Measurements from ENCODE around the gene KRTAP4-12. TPM values are rescaled to one million over a fixed set of nuclear protein-coding genes. Genes with fewer than 3 reads are reported as not detected.
"Not testable (repeated sequence)": the region's sequence is repeated elsewhere in the genome, so short reads cannot be mapped to it uniquely, and the experiment has no call there.

KRTAP4-12 gene
- total RNA-seq, 2 donors from 2014 or later: not detected

- H3K4me1 ChIP-seq; H3K36me3 ChIP-seq; H3K27ac ChIP-seq; DNase-seq (ENCODE audit: low spot score); H3K4me3 ChIP-seq; H3K27me3 ChIP-seq; H3K9me3 ChIP-seq: not testable (repeated sequence)
Observed at GRCh38 chr17:41083427-41083826, 40.6 kb downstream of the KRTAP4-12 start.

GRCh38 chr17:41082626-41083025, 41.4 kb downstream of the KRTAP4-12 start:
- Histone ChIP-seq H3K9me3 (no peaks in the 10 kb centered on the region), H3K4me1 (no peaks in the 10 kb centered on the region), H3K4me3 (no peak overlapping the region), H3K27ac (no peak overlapping the region), H3K27me3 (no peaks in the 10 kb centered on the region), H3K36me3 (no peaks in the 10 kb centered on the region)
- no peak for DNase-seq (ENCODE audit: low spot score)
- TF ChIP-seq CTCF (IDR thresholded peaks at IDR 0.05): no peak

- Histone ChIP-seq H3K9me3 (no peaks in the 10 kb centered on the region), H3K27me3 (no peaks in the 10 kb centered on the region), H3K27ac (no peak overlapping the region), H3K4me1 (no peaks in the 10 kb centered on the region), H3K4me3 (no peak overlapping the region), H3K36me3 (no peaks in the 10 kb centered on the region)
- DNase-seq (ENCODE audit: low spot score): no peak
- no peak for TF ChIP-seq CTCF (IDR thresholded peaks at IDR 0.05)
Observed at GRCh38 chr17:41076788-41077187, 47.2 kb downstream of the KRTAP4-12 start.

DNA sequence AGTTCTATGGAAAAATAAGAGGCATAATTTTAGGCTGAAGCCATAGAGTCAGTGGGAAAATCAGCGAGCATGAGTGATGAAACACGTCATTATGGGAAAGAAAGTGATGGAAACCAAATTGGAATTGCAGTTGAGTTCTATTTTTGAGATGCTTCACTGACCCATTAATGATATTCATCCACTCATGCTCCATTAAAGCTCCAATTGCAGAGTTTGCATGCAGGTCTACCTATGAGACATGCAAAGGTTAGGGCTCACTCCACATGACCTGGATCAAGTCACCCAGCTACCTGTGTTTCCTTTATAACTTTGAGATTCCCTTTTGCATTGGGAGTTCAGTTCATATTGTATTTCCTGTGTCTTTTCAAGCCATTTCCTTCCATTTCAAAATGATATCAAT, 50.3 kb downstream of the KRTAP4-12 start:
- no peak for TF ChIP-seq CTCF (IDR thresholded peaks at IDR 0.05)
- no peak overlapping the region for H3K27ac ChIP-seq

More for the DNA sequence above, 50.3 kb downstream of the KRTAP4-12 start:
- no peaks in the 10 kb centered on the region for H3K36me3 ChIP-seq
- no peaks in the 10 kb centered on the region for H3K4me1 ChIP-seq
- no peaks in the 10 kb centered on the region for H3K27me3 ChIP-seq
- no peaks in the 10 kb centered on the region for H3K9me3 ChIP-seq
- no peak overlapping the region for H3K4me3 ChIP-seq
- DNase-seq (ENCODE audit: low spot score): no peak

Other genes starting within 250 kb of the KRTAP4-12 start
- gene KRT20, start 238.9 kb downstream of the KRTAP4-12 start, total RNA-seq: not detected
- not detected for gene KRT23, start 186.5 kb downstream of the KRTAP4-12 start, total RNA-seq
- not detected for gene KRT39, start 157.2 kb downstream of the KRTAP4-12 start, total RNA-seq
- gene KRT40, start 139.9 kb downstream of the KRTAP4-12 start, total RNA-seq: not detected
- not detected for gene KRTAP3-3, start 130.0 kb downstream of the KRTAP4-12 start, total RNA-seq
- gene KRTAP3-2, start 124.3 kb downstream of the KRTAP4-12 start, total RNA-seq: not detected
- not detected for gene KRTAP3-1, start 115.1 kb downstream of the KRTAP4-12 start, total RNA-seq
- gene KRTAP1-5, start 97.0 kb downstream of the KRTAP4-12 start, total RNA-seq: not detected
- not detected for gene KRTAP1-4, start 94.0 kb downstream of the KRTAP4-12 start, total RNA-seq
- under 1 TPM in 1 of 2 donors, not detected in 1; 0.39 TPM for gene KRTAP1-3, start 89.3 kb downstream of the KRTAP4-12 start, total RNA-seq
- gene KRTAP1-1, start 82.7 kb downstream of the KRTAP4-12 start, total RNA-seq: not detected
- gene KRTAP2-1, start 76.9 kb downstream of the KRTAP4-12 start, total RNA-seq: not detected
- not detected for gene KRTAP2-2, start 69.0 kb downstream of the KRTAP4-12 start, total RNA-seq
- not detected for gene KRTAP2-3, start 64.1 kb downstream of the KRTAP4-12 start, total RNA-seq
- not detected for gene KRTAP2-4, start 58.3 kb downstream of the KRTAP4-12 start, total RNA-seq
- gene KRTAP4-7, start 40.0 kb downstream of the KRTAP4-12 start, total RNA-seq: not detected
- gene KRTAP4-8, start 26.0 kb downstream of the KRTAP4-12 start, total RNA-seq: not detected
- not detected for gene KRTAP4-16, start 22.0 kb downstream of the KRTAP4-12 start, total RNA-seq
- not detected for gene KRTAP4-9, start 18.8 kb downstream of the KRTAP4-12 start, total RNA-seq
- gene KRTAP4-11, start 5.8 kb downstream of the KRTAP4-12 start, total RNA-seq: not detected
- not detected for gene KRTAP4-6, start 16.4 kb upstream of the KRTAP4-12 start, total RNA-seq
- gene KRTAP4-5, start 25.6 kb upstream of the KRTAP4-12 start, total RNA-seq: not detected
- gene KRTAP4-4, start 36.6 kb upstream of the KRTAP4-12 start, total RNA-seq: not detected
- gene KRTAP4-3, start 44.0 kb upstream of the KRTAP4-12 start, total RNA-seq: not detected
- gene KRTAP4-2, start 54.0 kb upstream of the KRTAP4-12 start, total RNA-seq: not detected
- gene KRTAP4-1, start 60.7 kb upstream of the KRTAP4-12 start, total RNA-seq: not detected
- not detected for gene KRTAP9-1, start 65.7 kb upstream of the KRTAP4-12 start, total RNA-seq
- gene KRTAP9-2, start 102.5 kb upstream of the KRTAP4-12 start, total RNA-seq: not detected
- gene KRTAP9-3, start 108.3 kb upstream of the KRTAP4-12 start, total RNA-seq: not detected
- not detected for gene KRTAP9-8, start 113.8 kb upstream of the KRTAP4-12 start, total RNA-seq
- gene KRTAP9-4, start 125.5 kb upstream of the KRTAP4-12 start, total RNA-seq: not detected
- not detected for gene KRTAP9-9, start 131.2 kb upstream of the KRTAP4-12 start, total RNA-seq
- gene KRTAP9-6, start 141.2 kb upstream of the KRTAP4-12 start, total RNA-seq: not detected
- gene KRTAP9-7, start 151.5 kb upstream of the KRTAP4-12 start, total RNA-seq: not detected
- not detected for gene KRTAP29-1, start 178.7 kb upstream of the KRTAP4-12 start, total RNA-seq
- gene KRTAP16-1, start 185.1 kb upstream of the KRTAP4-12 start, total RNA-seq: not detected
- gene KRTAP17-1, start 191.5 kb upstream of the KRTAP4-12 start, total RNA-seq: not detected
- gene KRT33A, start 226.6 kb upstream of the KRTAP4-12 start, total RNA-seq: not detected
- gene KRT33B, start 245.6 kb upstream of the KRTAP4-12 start, total RNA-seq: not detected

Measured in right atrium auricular region (tissue), 2 donors.